G401.6 (cell line): ENCODE results near the gene ZNF416.

Source experiments
- FAIRE-seq: peaks from 2 replicates; lab custom pipeline; 2012; peaks lifted over from hg19 to GRCh38; lab: Jason Lieb, UNC

Gene ZNF416

GRCh38 chr19:57578487-57579205, at the start of gene ZNF416:
Gene ZNF416, minus strand, starts transcription at chr19:57578911. Its CDS starts 207 bp downstream, at chr19:57578704.
- FAIRE-seq: peak; percentile 98

- FAIRE-seq: no peak
Measured at GRCh38 chr19:57623091-57623490, 44.4 kb upstream of the ZNF416 start.

DNA sequence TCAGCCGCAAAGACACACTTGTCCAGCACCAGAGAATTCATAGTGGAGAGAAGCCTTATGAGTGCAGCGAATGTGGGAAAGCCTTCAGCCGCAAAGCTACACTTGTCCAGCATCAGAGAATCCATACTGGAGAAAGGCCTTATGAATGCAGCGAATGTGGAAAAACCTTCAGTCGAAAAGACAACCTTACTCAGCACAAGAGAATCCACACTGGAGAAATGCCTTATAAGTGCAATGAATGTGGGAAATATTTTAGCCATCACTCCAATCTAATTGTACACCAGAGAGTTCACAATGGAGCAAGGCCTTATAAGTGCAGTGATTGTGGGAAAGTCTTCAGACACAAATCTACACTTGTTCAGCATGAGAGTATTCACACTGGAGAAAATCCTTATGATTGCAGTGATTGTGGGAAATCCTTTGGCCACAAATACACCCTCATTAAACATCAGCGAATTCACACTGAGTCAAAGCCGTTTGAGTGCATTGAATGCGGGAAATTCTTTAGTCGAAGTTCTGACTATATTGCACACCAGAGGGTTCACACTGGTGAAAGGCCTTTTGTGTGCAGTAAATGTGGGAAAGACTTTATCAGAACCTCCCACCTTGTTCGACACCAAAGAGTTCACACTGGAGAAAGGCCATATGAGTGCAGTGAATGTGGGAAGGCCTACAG, 42.1 kb upstream of the ZNF416 start:
- FAIRE-seq: no peak

DNA sequence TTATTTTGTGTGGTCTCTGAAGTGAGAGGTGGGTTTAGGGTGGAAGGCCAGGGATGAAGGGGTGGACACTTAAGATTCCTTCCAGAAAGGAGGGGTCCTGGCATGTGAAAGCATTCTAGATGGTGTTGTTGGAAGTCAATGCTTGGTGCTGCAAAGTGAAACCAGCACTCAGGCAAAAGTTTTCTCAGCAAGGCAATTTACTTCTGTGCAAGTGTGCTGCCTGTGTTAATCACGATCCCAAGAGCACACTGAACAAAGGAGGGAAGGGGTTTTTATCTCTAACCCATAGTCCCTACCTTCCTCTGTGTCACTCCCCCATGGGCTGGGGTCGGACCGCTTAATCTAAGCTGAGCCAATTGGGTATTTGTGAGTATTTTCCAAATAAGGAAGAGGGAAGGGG, 36.6 kb upstream of the ZNF416 start:
- FAIRE-seq: no peak

DNA sequence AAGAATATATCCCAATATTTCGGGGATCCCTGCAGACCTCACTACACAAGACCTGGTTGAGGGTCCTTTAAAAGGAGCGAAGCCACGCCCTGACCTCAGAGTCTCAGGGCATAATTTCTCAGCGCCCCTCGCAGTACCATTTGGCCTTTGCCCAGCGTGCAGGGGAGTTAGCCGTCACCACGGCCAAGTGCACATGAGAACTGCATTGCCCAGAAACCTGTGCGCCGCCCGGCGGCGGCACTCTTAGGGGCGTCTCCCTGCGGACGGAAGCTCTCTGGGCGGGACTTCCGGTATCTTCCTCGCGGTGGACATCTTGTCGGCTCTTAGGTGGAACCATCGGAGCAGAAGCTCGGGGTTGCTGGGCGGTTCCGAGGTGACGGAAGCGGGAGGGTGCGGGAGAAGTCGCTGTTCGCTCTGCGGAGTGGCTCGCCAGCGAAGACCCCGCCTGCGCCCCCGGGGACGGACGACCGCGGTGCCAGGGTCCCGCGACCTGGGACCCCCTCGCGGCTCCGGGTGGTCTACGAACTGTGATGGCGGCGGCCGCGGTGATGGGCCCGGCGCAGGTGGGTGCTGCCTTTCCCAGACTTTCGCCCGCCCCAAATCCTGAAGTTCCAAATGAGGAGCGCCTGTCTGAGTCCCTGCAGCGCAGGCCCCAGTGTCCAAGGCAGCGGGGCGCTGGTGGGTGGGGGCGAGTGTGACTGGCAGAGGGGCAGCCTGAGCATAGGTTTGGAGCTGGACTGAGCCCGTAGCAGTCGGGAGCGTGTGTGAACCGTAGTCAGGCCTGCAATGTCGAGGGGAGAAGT, 35.4 kb upstream of the ZNF416 start, which contains the start of gene ZNF134:
Gene ZNF134 (plus strand): TSS at position 302 of the 803 bp plus-strand sequence. CDS start 5,227 bp downstream, outside the sequence.
- FAIRE-seq: peak; percentile 72

GRCh38 chr19:57611113-57611512, 32.4 kb upstream of the ZNF416 start:
- no peak for FAIRE-seq

- FAIRE-seq: no peak
Measured at GRCh38 chr19:57606931-57607330, 28.2 kb upstream of the ZNF416 start.

DNA sequence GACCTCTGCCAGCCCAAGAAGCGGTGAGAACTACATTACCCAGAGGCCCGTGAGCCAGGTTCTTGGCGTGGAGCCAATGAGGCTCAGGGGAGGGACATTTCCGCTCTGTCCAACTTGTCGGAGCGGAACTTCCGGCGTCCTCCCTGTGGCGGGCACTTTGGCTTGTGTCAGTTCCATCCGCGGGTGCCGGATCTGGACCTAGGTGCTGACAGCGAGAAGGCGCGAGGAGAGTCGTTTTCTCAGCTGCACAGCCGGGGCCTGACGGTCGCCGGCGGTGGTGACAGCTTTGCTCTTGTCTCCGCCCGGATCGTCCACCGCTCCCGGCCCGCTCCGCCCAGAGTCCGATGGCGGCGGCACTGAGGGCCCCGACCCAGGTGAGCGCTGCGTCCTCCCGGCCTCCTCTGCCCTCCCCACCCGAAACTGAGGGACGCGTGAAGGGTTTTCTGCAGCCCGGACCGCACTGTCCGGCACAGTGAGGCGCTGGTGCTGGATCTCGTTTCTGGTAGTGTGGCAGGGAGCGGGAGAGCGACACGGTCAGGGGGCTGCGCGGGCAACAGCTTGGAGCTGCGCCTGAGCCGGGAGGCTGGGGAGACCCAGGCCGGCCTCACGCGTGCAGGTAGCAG, 21.2 kb upstream of the ZNF416 start, which contains the start of gene ZNF530:
Gene ZNF530 (plus strand): TSS at position 125 of the 623 bp plus-strand sequence. CDS start 4,461 bp downstream, outside the sequence.
- FAIRE-seq: peak; percentile 93

DNA sequence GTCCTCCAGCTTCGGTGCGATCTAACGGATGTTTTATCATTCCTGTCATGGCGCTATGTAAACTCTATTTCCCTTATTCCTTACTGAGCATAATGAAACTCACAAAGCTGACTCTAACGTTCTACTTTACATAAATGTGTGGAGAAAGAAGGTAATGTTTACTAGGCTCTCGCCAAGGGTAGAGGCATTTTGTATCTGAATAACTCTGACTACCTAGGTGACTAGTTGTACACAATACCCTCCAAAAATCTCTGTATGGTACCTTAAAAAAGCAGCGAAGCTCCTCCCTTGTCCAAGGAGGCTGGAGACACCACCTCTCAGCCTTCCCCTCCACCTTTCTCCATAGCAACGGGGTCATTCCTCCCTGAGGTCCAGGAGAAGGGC, 20.7 kb upstream of the ZNF416 start:
- FAIRE-seq: no peak

DNA sequence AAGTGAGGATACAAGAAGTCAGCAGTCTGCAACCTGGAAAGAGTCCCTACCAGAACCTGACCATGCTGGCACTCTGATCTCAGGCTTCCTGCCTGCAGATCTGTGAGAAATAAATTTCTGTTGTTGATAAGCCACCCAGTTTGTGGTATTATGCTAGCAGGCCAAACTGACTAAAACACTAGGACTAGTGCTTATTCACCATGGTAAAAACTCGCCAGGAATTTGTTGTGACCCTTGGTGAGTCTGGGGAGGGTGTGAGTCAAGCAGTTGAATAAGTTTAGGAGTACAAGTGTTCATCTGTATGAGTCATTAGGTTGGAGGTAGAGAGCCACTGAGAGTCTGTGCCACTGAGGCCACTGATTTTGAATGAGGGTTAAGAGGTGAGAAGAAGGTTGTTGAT, 8.8 kb upstream of the ZNF416 start:
- FAIRE-seq: no peak

DNA sequence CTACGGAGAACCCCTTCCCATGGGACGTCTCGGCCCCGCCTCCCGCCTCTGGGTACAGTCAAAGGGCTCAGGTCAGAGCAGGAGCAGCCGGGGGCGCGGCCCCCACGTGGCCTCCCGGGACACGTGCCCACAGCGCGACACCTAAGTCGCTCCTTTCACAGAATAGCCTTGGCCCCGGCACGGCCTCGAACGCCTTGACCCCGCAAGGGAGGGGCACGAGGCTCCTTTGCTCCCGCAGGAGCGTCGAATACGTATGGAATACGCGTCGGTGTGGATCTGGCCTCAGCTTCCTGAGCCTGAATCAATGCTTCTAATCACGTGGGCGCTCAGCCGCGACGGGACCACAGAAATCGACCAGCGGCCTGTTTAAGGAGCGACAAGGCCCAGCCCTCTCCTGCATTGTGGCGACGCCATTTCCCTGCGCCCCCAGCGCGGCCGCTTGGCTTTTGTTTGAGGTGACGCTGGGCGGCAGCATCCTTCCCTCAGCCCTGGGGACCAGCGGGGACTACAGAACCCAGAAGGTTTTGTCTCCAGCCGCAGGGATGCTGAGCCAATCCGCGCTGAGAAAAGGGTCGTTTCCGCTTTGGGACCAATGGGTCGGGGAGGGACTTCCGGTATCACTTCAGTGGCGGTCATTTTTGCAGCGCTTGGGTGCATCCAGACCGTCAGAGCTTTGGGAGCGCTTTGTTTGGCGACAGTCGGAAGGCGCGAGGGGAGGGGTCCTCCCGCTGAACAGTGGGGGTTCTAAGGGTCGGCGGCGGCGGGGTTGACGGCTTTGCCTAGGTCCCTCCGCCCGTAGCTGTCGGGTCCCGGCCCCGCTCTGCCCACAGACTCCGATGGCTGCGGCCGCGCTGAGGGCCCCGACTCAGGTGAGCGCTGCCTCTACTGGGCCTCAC, 5.1 kb upstream of the ZNF416 start, which contains the start of gene ZIK1:
Gene ZIK1 (plus strand): TSS at position 625 of the 896 bp plus-strand sequence. CDS start 212 bp downstream, at position 837.
- FAIRE-seq: no peak

DNA sequence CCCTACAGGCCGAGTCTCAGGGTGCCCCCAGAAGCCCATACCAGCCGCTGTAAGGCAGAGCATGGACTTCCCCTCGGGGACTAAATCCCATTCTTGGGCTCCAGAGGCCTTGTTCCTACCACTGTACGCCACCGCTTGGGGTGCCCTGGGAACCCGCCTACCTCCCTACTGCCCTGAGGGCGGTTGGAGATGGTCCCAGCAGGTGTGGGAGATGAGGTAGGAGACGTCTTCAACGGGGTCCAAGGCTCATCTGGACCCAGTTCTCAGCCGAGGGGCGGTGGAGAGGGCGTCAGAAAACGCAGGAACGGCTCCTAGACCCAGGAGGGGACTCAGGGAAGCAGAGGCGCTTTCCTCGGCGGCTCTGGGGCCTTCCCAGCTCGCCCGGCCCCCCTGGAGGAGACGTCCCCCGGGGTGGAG, 4.4 kb upstream of the ZNF416 start:
- FAIRE-seq: no peak

- FAIRE-seq: no peak
Measured at GRCh38 chr19:57576661-57577060, 2.0 kb downstream of the ZNF416 start.

DNA sequence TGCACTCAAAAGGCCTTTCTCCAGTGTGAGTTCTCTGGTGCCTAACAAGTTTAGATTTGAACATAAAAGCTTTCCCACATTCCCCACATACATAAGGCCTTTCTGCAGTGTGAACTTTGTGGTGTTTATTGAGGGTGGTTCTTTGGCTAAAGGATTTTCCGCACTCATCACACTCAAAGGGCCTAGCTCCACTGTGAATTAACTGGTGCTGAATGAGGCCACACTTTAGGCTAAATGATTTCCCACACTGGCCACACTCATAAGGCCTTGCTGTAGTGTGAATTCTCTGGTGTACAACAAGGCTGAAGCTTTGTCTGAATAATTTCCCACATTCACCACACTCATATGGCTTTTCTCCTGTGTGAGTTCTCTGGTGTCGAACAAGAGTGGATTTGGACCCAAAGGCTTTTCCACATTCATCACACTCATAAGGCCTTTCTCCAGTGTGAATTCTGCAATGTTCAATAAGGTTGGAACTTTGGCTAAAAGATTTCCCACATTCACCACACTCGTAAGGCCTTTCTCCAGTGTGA, 6.2 kb downstream of the ZNF416 start:
- FAIRE-seq: no peak

DNA sequence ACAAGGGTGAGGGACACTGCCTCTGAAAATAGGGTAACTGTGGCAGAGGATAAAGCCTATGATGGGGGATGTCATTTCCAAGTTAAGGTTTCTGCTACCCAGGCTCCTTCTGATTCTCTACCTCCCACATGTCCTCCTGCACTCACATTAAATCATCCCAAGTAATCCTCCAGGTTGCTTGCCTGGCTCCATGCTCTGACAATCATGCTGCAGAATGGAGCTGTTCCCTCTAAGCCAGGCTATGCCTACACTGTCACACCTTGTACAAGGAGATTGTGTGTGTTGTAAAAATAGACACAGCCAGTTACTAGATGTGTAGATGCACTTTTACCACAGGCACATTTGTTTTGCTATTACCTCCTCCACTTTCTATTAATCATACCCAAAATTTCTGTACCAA, 8.0 kb downstream of the ZNF416 start:
- FAIRE-seq: no peak

GRCh38 chr19:57566396-57567265, 12.1 kb downstream of the ZNF416 start:
- FAIRE-seq: no peak

GRCh38 chr19:57563547-57563946, 15.2 kb downstream of the ZNF416 start:
- FAIRE-seq: no peak

DNA sequence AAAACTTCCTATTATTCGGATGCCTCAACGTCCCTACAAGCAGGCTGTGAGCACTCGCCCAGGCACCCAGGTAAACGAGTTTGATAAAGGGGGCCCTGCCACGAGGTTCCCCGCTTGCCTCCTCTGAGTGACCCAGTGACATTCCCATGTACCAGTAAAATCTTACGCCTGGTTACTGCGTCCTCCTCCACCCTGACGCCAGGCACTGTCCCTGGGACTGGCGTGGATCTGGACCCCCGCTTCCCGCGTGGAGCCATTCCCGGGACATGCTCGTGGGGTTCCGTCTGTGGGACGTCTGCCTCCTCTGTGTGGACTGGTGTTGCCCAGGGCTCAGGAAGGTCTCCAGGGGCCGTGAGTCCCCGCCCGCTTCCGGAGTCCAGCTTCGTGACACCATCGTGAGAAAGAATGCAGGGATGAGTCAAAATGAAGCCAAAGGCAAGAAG, 18.6 kb downstream of the ZNF416 start:
- FAIRE-seq: no peak

- peak; percentile 85 for FAIRE-seq
Measured at GRCh38 chr19:57559404-57560025, 19.2 kb downstream of the ZNF416 start, which contains the start of gene ZNF550. Gene ZNF550, minus strand, starts transcription at chr19:57559863. Its CDS starts 181 bp downstream, at chr19:57559682.
